ENCODE measurements around the gene TNNT2. TPM values are rescaled to one million over a fixed set of nuclear protein-coding genes. Genes with fewer than 3 reads are reported as not detected.

The TNNT2 gene
- total RNA-seq, result 1 to 10 TPM in 1 of 6 experiments, under 1 TPM in 2, not detected in 3; 0.18 to 1.1 (median 0.24) TPM
- long read RNA-seq, result 0 reads

- no peaks in the 10 kb centered on the region for H3K27me3 ChIP-seq
- intact Hi-C loops (cut with DNase I), result no loop called here
- H3K36me3 ChIP-seq, result no peaks in the 10 kb centered on the region
- ATAC-seq, result no peak
- no peak for DNase-seq
- no peaks in the 10 kb centered on the region for H3K9me3 ChIP-seq
- no peak within 1 kb of the TSS for H3K4me3 ChIP-seq
- no peak within 1 kb of the TSS for H3K27ac ChIP-seq
- no peak for TF ChIP-seq POLR2A (IDR thresholded peaks at IDR 0.05)
- TF ChIP-seq, protein P1, sequence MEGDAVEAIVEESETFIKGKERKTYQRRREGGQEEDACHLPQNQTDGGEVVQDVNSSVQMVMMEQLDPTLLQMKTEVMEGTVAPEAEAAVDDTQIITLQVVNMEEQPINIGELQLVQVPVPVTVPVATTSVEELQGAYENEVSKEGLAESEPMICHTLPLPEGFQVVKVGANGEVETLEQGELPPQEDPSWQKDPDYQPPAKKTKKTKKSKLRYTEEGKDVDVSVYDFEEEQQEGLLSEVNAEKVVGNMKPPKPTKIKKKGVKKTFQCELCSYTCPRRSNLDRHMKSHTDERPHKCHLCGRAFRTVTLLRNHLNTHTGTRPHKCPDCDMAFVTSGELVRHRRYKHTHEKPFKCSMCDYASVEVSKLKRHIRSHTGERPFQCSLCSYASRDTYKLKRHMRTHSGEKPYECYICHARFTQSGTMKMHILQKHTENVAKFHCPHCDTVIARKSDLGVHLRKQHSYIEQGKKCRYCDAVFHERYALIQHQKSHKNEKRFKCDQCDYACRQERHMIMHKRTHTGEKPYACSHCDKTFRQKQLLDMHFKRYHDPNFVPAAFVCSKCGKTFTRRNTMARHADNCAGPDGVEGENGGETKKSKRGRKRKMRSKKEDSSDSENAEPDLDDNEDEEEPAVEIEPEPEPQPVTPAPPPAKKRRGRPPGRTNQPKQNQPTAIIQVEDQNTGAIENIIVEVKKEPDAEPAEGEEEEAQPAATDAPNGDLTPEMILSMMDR (IDR thresholded peaks at IDR 0.05), result no peak
- H3K4me1 ChIP-seq, result no peaks in the 10 kb centered on the region
- 18% methylated on average over 3 of the region's 9 CpGs for WGBS (ENCODE audit: insufficient coverage, low coverage, low lambda C conversion rate, missing lambda C conversion rate)
These were observed at the start of gene TNNT2 for GRCh38 chr1:201377611-201378092. TSS of gene TNNT2 (minus strand) at chr1:201377680. CDS start at chr1:201373254, 4,426 bp downstream.

DNA sequence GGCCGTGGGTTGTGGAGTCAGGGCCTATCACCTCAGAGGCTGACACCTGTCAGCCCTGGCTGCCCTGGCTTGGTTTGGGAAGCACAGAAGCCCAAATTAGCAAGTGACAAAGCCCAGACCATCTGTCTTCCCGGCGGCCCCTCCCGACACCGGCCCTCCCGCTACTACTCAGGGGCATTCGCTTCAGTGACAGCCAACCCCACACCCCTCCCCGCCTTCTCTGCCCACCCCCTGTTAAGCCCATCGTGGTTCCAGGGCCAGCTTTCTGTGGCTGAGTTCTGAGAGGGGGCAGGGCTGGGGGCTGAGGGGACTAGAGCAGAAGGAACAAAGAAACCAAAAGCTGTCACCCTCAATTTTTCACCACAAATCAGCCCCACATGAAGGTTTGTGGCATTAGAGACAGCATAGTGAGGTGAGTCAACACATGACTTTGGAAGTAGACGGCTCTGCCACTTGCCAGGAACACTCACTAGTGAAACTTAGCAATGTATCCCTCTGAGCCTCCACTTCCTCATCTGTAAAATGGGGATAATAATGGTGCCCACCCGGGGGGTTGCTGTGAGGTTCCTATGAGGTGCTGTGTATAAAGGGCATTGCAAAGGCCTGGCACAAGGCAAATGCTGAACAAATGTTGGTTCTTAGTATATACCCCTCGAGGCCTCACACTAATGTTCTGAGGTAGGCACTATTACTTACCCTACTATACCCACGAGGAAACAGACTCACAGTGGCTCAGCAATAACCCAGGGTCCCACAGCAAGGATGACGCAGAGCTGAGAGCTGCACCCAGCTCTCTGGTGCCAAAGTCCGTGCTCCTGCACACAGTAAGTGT lies 49.2 kb upstream of the TNNT2 start:
- H3K9me3 ChIP-seq, result no peaks in the 10 kb centered on the region
- 66% methylated on average over 4 of the region's 15 CpGs for WGBS (ENCODE audit: insufficient coverage, low coverage, low lambda C conversion rate, missing lambda C conversion rate)
- no peak for DNase-seq
- no peak overlapping the region for H3K4me3 ChIP-seq
- no peak for TF ChIP-seq POLR2A (IDR thresholded peaks at IDR 0.05)
- TF ChIP-seq, protein P1 (IDR thresholded peaks at IDR 0.05), result no peak
- intact Hi-C loops (cut with DNase I), result no loop called here
- H3K27ac ChIP-seq, result no peak overlapping the region
- ATAC-seq, result no peak
- no peaks in the 10 kb centered on the region for H3K4me1 ChIP-seq
- H3K36me3 ChIP-seq, result no peaks in the 10 kb centered on the region
- no peaks in the 10 kb centered on the region for H3K27me3 ChIP-seq

- DNase-seq (no peak), ATAC-seq (no peak)
- H3K27ac ChIP-seq, result no peak overlapping the region
- 100% methylated on average over 2 of the region's 2 CpGs for WGBS (ENCODE audit: insufficient coverage, low coverage, low lambda C conversion rate, missing lambda C conversion rate)
- no peak overlapping the region for H3K4me3 ChIP-seq
- H3K36me3 ChIP-seq, result no peaks in the 10 kb centered on the region
- H3K4me1 ChIP-seq, result no peaks in the 10 kb centered on the region
- H3K9me3 ChIP-seq, result no peaks in the 10 kb centered on the region
- TF ChIP-seq, protein P1 (IDR thresholded peaks at IDR 0.05), result no peak
- no peak for TF ChIP-seq POLR2A (IDR thresholded peaks at IDR 0.05)
- intact Hi-C loops (cut with DNase I), result no loop called here
- H3K27me3 ChIP-seq, result no peaks in the 10 kb centered on the region
These were observed 46.7 kb upstream of the TNNT2 start for GRCh38 chr1:201424146-201424545.

- 86% methylated on average over 3 of the region's 6 CpGs for whole genome bisulfite sequencing (ENCODE audit: insufficient coverage, low coverage, low lambda C conversion rate, missing lambda C conversion rate)
- no peak overlapping the region for H3K4me3 ChIP-seq
- H3K27me3 ChIP-seq, result no peaks in the 10 kb centered on the region
These were observed 46.2 kb upstream of the TNNT2 start for GRCh38 chr1:201423655-201424054.

More at GRCh38 chr1:201423655-201424054, 46.2 kb upstream of the TNNT2 start:
- no peaks in the 10 kb centered on the region for H3K36me3 ChIP-seq
- H3K4me1 ChIP-seq, result no peaks in the 10 kb centered on the region
- DNase-seq (no peak), ATAC-seq (no peak)
- H3K9me3 ChIP-seq, result no peaks in the 10 kb centered on the region
- no peak overlapping the region for H3K27ac ChIP-seq
- TF ChIP-seq, protein P1 (IDR thresholded peaks at IDR 0.05), result no peak
- TF ChIP-seq POLR2A (IDR thresholded peaks at IDR 0.05), result no peak
- intact Hi-C loops (cut with DNase I), result no loop called here
